OCI-LY7 (cell line): ENCODE results near the gene BTRC.

Experiments
- EZH2phosphoT487 ChIP-seq: fragments of 200-600 bp; sonication (generic); IDR thresholded peaks from 2 replicates; pipeline ENCODE4 v1.6.1; 2018; ENCODE audit warnings: low read depth, borderline replicate concordance, mild to moderate bottlenecking, mixed run types, antibody characterized with exemption, low read length, moderate library complexity, mixed read lengths
- TF ChIP-seq, protein P1 (sequence below): fragments of 200-600 bp; sonication (generic); conservative IDR thresholded peaks from 2 replicates; pipeline ENCODE4 v1.5.1; 2014; ENCODE audit warnings: mild to moderate bottlenecking, antibody characterized with exemption, low read length, moderate library complexity, mixed read lengths

DNA sequence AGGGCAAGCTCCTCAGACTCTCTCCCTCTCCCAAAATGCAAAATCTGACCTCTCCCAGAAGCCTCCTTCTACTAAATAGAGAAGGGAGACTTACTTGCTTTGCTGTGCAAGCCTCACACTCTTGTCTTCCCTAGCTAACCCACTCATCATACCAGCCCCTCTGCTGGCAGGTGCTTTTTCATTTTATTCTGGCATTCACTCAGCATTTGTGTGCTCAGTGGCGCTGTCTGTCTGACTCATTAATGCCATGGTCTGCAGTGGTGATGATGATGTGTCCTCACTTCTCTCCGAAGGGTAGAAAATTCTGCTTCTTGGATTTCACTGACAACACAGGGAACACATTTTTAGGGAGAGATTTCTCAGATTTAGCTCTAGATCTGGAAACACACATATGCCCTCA, 22.0 kb upstream of the BTRC start:
- TF ChIP-seq, protein P1, sequence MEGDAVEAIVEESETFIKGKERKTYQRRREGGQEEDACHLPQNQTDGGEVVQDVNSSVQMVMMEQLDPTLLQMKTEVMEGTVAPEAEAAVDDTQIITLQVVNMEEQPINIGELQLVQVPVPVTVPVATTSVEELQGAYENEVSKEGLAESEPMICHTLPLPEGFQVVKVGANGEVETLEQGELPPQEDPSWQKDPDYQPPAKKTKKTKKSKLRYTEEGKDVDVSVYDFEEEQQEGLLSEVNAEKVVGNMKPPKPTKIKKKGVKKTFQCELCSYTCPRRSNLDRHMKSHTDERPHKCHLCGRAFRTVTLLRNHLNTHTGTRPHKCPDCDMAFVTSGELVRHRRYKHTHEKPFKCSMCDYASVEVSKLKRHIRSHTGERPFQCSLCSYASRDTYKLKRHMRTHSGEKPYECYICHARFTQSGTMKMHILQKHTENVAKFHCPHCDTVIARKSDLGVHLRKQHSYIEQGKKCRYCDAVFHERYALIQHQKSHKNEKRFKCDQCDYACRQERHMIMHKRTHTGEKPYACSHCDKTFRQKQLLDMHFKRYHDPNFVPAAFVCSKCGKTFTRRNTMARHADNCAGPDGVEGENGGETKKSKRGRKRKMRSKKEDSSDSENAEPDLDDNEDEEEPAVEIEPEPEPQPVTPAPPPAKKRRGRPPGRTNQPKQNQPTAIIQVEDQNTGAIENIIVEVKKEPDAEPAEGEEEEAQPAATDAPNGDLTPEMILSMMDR, result no peak
- no peak for TF ChIP-seq EZH2phosphoT487
